ENCODE results near the gene NGFR. TPM values are rescaled to one million over a fixed set of nuclear protein-coding genes. Genes with fewer than 3 reads are reported as not detected.

Gene NGFR
- total RNA-seq, 4 donors from 2014 or later = 3.3 to 19.8 (median 8.2) TPM

- Histone ChIP-seq H3K27me3 (peaks cover 3% of the 10 kb centered on the region), H3K36me3 (no peaks in the 10 kb centered on the region), H3K9me3 (no peaks in the 10 kb centered on the region), H3K4me3 (no peak overlapping the region), H3K4me1 (no peaks in the 10 kb centered on the region), H3K27ac (no peak overlapping the region)
- intact Hi-C loops (cut with DNase I; ENCODE audit: low total_unique reads) (no loop called here), in situ Hi-C loops (cut with MboI; ENCODE audit: low pct_ligation_motif_present in 1 of 4, low pct_unique_long_range_greater_than_20kb in 1 of 4, low sequenced_read_pairs in 3 of 4) (no loop called here)
- TF ChIP-seq CTCF (IDR thresholded peaks at IDR 0.05) = no peak
- TF ChIP-seq EP300 (IDR thresholded peaks at IDR 0.05; ENCODE audit: low read depth) = no peak
- no peak for TF ChIP-seq POLR2AphosphoS5 (IDR thresholded peaks at IDR 0.05)
- TF ChIP-seq POLR2A (IDR thresholded peaks at IDR 0.05) = no peak
- WGBS, 2 donors (ENCODE audit: low coverage in 1 of 2) = 68% methylated on average over 3 of the region's 3 CpGs; no CpG with 5 or more reads in 1 of the 2 donors
- no peak for DNase-seq
Observed at GRCh38 chr17:49450735-49451134, 44.4 kb upstream of the NGFR start.

- no peak for TF ChIP-seq POLR2AphosphoS5 (IDR thresholded peaks at IDR 0.05)
- TF ChIP-seq POLR2A (IDR thresholded peaks at IDR 0.05) = no peak
- no peak for TF ChIP-seq CTCF (IDR thresholded peaks at IDR 0.05)
- TF ChIP-seq EP300 (IDR thresholded peaks at IDR 0.05; ENCODE audit: low read depth) = no peak
- H3K4me3 ChIP-seq = no peak overlapping the region
- WGBS, 2 donors (ENCODE audit: low coverage in 1 of 2) = 35 to 56% methylated on average over 4 to 5 of the region's 5 CpGs
- H3K27ac ChIP-seq = no peak overlapping the region
- in situ Hi-C loops (cut with MboI; ENCODE audit: low pct_ligation_motif_present in 1 of 4, low pct_unique_long_range_greater_than_20kb in 1 of 4, low sequenced_read_pairs in 3 of 4) = no loop called here
- intact Hi-C loops (cut with DNase I; ENCODE audit: low total_unique reads) = no loop called here
- H3K27me3 ChIP-seq = peaks cover 12% of the 10 kb centered on the region
- H3K4me1 ChIP-seq = no peaks in the 10 kb centered on the region
- H3K9me3 ChIP-seq = no peaks in the 10 kb centered on the region
- H3K36me3 ChIP-seq = no peaks in the 10 kb centered on the region
- DNase-seq = no peak
Observed at GRCh38 chr17:49452201-49452600, 42.9 kb upstream of the NGFR start.

- in situ Hi-C loops (cut with MboI; ENCODE audit: low pct_ligation_motif_present in 1 of 4, low pct_unique_long_range_greater_than_20kb in 1 of 4, low sequenced_read_pairs in 3 of 4) = no loop called here
- no peak overlapping the region for H3K27ac ChIP-seq
- no peak for DNase-seq
- intact Hi-C loops (cut with DNase I; ENCODE audit: low total_unique reads) = no loop called here
- H3K27me3 ChIP-seq = peaks cover 15% of the 10 kb centered on the region
- H3K36me3 ChIP-seq = no peaks in the 10 kb centered on the region
- no peak for TF ChIP-seq POLR2AphosphoS5 (IDR thresholded peaks at IDR 0.05)
- TF ChIP-seq POLR2A (IDR thresholded peaks at IDR 0.05) = no peak
- TF ChIP-seq CTCF (IDR thresholded peaks at IDR 0.05) = no peak
- TF ChIP-seq EP300 (IDR thresholded peaks at IDR 0.05; ENCODE audit: low read depth) = no peak
- WGBS, 2 donors (ENCODE audit: low coverage in 1 of 2) = 88 to 100% methylated on average over 1 to 5 of the region's 5 CpGs
- no peak overlapping the region for H3K4me3 ChIP-seq
- H3K4me1 ChIP-seq = no peaks in the 10 kb centered on the region
- H3K9me3 ChIP-seq = no peaks in the 10 kb centered on the region
Observed at GRCh38 chr17:49452661-49453060, 42.4 kb upstream of the NGFR start.

- Histone ChIP-seq H3K9me3 (no peaks in the 10 kb centered on the region), H3K36me3 (no peaks in the 10 kb centered on the region), H3K4me3 (no peak overlapping the region), H3K27ac (no peak overlapping the region), H3K27me3 (peaks cover 19% of the 10 kb centered on the region), H3K4me1 (no peaks in the 10 kb centered on the region)
- DNase-seq = no peak
- WGBS, 2 donors (ENCODE audit: low coverage in 1 of 2) = 57% methylated on average over 5 of the region's 5 CpGs; no CpG with 5 or more reads in 1 of the 2 donors
- intact Hi-C loops (cut with DNase I; ENCODE audit: low total_unique reads) = no loop called here
- TF ChIP-seq POLR2AphosphoS5 (IDR thresholded peaks at IDR 0.05) = no peak
- no peak for TF ChIP-seq CTCF (IDR thresholded peaks at IDR 0.05)
- TF ChIP-seq EP300 (IDR thresholded peaks at IDR 0.05; ENCODE audit: low read depth) = no peak
- TF ChIP-seq POLR2A (IDR thresholded peaks at IDR 0.05) = no peak
- in situ Hi-C loops (cut with MboI; ENCODE audit: low pct_ligation_motif_present in 1 of 4, low pct_unique_long_range_greater_than_20kb in 1 of 4, low sequenced_read_pairs in 3 of 4) = no loop called here
Observed at GRCh38 chr17:49454050-49454449, 41.0 kb upstream of the NGFR start.

Data from transverse colon (tissue), 4 donors.